Left hindlimb (tissue), 1 donor: ENCODE measurements around the gene LIN7A.

Experiments used
- DNase-seq: peaks from one replicate; pipeline ENCODE4 v3.0.0-alpha.2; 2018

Gene LIN7A

GRCh38 chr12:80857311-80857710, 80.4 kb downstream of the LIN7A start:
- DNase-seq = no peak

DNA sequence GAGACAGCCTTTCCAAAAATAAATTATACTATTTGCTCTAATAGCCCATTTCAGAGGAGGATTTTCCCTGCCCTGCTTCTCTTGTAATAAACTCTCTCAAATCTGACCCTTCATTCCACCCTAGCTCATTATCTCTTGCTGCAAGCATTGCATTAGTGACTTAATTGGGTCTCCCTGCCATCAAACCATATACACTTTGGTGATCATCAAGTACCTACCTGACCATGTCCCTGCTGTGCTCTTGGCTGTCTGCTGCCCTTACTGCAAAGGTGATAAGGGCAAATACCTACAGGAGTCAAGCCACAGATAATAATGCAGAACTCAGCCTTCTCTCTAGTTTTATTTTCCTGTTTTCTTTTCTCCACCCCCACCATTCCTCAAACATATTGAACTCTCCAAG, 88.4 kb downstream of the LIN7A start:
- no peak for DNase-seq

GRCh38 chr12:80848858-80849257, 88.9 kb downstream of the LIN7A start:
- no peak for DNase-seq

GRCh38 chr12:80847575-80847974, 90.2 kb downstream of the LIN7A start:
- no peak for DNase-seq

DNA sequence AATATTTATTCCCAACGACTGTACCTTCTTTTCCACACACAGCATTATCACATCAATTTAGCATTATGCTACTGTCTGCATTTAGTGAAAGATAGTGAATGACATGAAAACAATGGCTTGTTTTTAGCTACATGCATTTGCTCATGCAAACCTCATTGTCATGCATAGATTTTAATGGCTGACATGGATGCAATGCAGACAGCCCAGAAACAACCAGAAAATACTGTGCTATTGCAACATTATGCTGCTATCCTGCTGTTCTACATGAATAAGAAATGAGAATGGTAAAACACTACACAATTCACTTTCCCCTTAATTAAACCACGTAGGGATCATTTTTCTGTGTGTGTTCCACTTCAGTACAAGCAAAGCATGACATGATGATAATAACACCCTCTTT, 90.8 kb downstream of the LIN7A start:
- no peak for DNase-seq

- no peak for DNase-seq
Observed at GRCh38 chr12:80845639-80846038, 92.1 kb downstream of the LIN7A start.

DNA sequence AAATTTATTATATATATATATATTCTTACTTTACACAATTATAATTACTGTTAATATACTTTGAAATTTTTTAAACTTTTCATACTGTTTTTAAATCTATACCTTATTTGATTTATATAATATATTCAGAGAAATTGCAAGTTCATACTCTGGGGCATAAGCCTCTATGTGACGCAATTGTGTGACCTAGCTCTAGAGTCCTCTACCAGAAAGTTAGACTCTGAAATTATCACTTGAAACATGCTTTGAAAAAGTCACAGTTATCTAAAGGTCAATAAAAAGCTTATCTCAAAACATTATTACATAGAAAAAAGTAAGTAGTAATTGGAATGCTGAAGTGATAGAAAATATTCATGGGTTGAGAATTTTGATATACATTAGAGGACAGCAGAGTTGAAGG, 93.8 kb downstream of the LIN7A start:
- DNase-seq = no peak

DNA sequence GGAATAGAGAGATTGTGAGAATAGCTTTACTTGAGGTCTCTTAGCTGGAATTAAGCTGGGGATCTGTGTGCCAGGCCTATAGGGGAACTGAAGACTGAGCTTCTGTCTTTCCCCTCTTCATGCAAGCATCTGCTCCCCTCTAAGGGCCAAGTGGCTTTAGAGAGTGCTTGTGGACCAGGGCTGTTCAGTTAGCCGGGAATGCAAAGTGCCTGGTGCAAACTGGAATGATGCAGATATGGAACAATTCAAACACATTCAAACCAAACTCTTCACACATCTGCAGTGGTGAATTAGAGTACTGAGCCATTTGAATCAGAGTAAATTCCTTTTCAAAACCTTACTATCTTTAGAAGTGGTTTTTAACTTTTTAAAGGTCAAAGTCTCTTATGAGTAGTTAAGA, 99.0 kb downstream of the LIN7A start:
- no peak for DNase-seq

GRCh38 chr12:80838024-80838658, 99.6 kb downstream of the LIN7A start:
- DNase-seq = no peak

DNA sequence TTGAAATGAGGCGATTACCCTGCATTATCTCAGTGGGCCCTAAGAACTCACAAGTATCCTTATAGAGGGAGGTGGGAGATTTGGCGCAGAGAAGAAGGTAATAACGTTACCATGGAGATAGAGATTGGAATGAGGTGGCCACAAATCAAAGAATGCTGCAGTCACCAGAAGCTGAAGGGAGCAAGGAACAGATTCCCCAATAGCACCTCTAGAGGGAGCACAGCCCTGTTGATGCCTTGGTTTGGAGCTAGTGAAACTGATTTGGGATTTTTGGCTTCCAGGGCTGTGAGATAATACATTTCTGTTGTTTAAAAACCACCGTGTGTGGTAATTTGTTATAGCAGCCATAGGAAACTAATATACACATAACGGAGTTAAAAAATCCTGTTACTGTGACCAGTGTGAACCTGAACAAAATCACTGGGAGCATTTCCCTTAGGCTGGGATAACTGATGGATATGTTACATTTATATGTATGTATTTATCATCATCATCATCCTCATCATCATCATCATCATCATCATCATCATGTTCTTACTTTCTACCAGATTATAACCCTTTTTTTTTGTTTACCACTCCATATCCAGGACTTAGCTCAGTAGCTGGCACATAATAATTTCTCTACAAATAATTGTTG, 100.3 kb downstream of the LIN7A start:
- no peak for DNase-seq

- no peak for DNase-seq
Observed at GRCh38 chr12:80834724-80835123, 103.0 kb downstream of the LIN7A start.

DNA sequence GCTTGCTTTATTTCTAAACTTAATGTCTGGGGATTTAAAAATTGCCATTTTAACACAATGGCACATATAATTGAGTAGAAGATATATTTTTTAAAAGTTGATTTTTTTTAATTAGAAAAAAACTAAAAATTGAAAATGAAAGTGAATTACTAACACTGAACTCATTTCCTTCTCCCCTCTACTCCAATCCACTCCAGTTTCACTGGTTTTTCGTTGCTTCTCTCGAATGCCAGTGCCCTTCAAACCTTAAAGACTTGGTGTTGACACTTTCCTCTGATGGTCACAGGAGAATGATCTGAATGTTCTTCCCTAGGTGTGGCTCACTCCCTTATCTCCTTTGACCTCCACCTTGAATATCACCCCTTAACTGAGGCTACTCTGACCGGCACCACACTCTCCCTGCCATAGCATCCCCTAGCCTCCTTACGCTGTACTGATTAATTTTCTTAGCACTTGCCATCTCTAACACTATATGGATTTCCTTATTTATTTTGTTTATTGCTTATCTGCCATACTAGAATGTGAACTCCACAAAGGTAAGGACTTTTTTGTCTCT, 107.1 kb downstream of the LIN7A start:
- no peak for DNase-seq

- DNase-seq = no peak
Observed at GRCh38 chr12:80829767-80830166, 108.0 kb downstream of the LIN7A start.

- no peak for DNase-seq
Observed at GRCh38 chr12:80825506-80825905, 112.2 kb downstream of the LIN7A start.

DNA sequence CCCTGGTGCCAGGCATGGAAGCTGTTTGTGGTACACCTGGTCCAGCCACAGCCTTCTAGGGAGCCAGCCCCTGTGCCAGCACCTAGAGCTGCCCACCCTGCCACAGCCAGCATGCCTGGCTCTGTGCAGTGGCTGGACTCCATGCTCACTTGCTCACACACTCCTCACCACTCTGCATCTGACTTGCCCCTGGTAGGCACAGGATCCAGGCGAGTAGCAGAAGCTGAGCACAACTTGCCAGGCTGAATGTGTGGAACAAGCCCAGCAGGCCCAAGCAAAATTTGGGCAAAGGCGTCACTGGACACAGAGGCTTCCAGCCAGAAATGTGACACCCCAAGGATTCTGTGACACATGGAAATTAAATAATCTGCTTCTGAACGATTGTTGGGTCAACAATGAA, 114.3 kb downstream of the LIN7A start:
- DNase-seq = no peak

DNA sequence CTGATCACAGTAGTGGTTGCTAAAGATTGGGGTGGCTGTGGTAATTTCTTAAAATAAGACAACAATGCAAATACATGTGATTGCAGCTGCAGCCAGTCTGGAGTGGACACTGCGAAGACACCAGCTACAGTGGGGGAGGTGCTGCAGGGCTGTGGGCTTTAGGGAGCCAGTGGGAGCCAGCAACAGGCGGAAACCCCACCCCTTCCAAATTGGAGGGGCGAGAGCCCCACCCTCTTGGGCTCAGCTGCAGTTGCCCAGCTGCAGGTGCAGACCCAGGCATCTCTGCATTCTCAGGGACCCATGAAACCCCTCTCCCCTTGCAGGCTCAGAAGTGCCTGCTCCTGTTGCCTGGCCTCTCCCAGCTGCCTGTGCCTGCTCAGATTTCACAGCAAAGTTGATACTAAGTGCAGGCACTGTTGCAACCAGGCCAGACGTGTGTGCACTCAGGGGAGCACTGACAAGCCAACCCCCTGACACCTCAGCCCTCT, 116.2 kb downstream of the LIN7A start:
- DNase-seq = no peak

- no peak for DNase-seq
Observed at GRCh38 chr12:80818878-80819277, 118.9 kb downstream of the LIN7A start.

- no peak for DNase-seq
Observed at GRCh38 chr12:80815351-80815750, 122.4 kb downstream of the LIN7A start.

GRCh38 chr12:80814453-80814852, 123.3 kb downstream of the LIN7A start:
- no peak for DNase-seq

DNA sequence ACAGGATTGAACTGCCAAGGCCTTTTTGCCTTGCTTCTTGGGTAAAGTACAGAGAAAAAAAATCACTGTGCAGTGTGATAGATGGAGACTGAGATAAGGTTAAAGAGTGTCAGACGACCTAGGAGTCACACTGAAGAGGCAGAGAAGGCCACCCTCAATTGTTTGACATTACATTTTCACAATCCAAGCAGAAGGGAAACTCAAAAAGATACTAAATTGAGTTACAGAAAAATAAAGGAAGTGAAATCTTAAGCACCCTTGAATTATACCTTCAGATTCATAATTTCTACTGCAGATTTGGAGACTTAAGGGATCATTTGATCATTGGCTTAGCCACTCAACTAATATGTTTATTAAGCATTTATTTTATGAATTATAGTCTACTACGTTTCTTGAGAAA, 123.9 kb downstream of the LIN7A start:
- DNase-seq = no peak

GRCh38 chr12:80811957-80812708, 125.6 kb downstream of the LIN7A start:
- DNase-seq = no peak

DNA sequence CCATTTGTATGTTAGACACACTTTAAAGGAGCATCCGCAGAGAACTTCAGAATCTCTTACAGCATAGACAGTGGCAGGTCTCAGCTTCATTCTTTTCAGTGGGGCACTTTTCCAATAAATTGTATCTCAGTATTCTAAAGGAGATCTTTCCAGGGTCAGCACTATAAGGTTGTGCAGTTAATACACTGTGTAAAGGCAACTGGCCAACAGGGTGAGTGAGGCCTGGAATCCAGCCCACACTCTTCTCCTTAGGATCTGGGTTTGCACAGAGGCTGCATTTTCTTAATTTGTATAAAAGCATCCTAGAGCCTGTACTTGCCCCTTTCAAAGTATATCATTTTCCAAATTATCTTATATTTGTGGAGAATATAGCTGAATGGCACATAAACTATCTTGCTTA, 126.9 kb downstream of the LIN7A start:
- DNase-seq = no peak

GRCh38 chr12:80807640-80808288, 130.0 kb downstream of the LIN7A start:
- no peak for DNase-seq
